Right lobe of liver (tissue), 4 donors: Measurements from ENCODE around the gene A2M.

Experiments used
- POLR2A ChIP-seq: fragments of 450-650 bp; IDR thresholded peaks from one replicate; pipeline ENCODE4 v1.6.1; 2017; ENCODE audit warnings: antibody characterized with exemption, mild to moderate bottlenecking
- TF ChIP-seq, protein P1 (sequence below), 4 donors: fragments of 200-600 bp in 3 of 4; fragments of 450-650 bp in 1 of 4; IDR thresholded peaks; one replicate each; pipeline versions ENCODE4 v1.5.1 to v1.8.0; 2016 to 2022; ENCODE audit warnings: antibody characterized with exemption in 4 of 4, mild to moderate bottlenecking in 2 of 4
- donor health status: DM: no; HTN: no; CAD: no.
- donor health status: DM: no; HTN: no; CAD: no.
- donor health status: DM: no; HTN: yes; CAD: no.

DNA sequence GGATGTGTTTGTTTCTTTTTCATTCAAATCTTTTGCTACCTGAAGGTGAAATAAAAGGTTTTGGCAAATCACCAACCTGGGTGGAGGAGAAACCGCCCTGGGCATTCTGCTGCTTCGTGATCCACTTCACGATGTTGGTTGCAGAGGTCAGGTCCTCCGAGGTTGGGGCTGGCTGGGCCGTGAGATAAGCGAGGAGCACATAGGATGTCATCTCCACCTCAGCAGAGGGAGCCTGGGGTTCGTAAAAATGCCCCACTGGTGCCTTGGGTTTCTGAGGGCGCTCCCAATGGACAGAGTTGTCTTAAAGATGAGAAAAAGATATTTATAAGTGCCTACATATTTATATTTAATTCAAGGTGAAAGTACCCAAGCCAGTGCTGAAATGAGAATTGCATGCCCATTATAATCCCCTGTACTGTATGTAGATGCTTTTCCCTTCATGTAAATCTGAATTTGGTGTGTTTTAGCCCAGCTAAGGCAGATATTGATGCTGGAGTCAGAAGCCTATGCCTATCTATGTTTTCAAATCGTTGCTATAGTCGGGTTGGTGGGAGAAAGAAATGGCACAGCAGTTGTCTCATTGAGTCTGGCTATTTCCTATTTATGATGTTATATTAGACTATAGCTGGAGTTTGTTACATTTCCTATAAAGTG, 41.1 kb downstream of the A2M start:
- TF ChIP-seq, protein P1, sequence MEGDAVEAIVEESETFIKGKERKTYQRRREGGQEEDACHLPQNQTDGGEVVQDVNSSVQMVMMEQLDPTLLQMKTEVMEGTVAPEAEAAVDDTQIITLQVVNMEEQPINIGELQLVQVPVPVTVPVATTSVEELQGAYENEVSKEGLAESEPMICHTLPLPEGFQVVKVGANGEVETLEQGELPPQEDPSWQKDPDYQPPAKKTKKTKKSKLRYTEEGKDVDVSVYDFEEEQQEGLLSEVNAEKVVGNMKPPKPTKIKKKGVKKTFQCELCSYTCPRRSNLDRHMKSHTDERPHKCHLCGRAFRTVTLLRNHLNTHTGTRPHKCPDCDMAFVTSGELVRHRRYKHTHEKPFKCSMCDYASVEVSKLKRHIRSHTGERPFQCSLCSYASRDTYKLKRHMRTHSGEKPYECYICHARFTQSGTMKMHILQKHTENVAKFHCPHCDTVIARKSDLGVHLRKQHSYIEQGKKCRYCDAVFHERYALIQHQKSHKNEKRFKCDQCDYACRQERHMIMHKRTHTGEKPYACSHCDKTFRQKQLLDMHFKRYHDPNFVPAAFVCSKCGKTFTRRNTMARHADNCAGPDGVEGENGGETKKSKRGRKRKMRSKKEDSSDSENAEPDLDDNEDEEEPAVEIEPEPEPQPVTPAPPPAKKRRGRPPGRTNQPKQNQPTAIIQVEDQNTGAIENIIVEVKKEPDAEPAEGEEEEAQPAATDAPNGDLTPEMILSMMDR (IDR thresholded peaks at IDR 0.05) = no peak
- TF ChIP-seq POLR2A = peak; percentile 20
